ENCODE measurements around the gene PSMG4.
"Not testable (repeated sequence)": the region's sequence is repeated elsewhere in the genome, so short reads cannot be mapped to it uniquely, and the experiment has no call there.

The PSMG4 gene

DNA sequence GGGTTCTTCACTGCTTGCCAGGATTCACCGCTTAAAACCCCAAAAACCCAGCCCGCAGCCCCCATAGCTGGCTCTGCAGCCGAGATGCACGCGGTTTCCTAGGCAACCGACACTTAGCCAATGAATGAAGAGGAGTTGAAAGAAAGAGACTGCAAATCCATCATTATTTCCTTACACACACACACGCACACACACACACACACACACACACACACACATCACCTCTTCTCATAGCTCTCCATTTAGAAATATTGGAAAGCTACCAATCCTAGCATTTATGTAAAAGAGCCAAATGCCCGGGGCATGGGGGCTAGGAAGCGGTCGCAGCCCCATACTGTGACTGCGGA is 27.9 kb upstream of the PSMG4 start:
- DNase-seq = peak; percentile 94

DNA sequence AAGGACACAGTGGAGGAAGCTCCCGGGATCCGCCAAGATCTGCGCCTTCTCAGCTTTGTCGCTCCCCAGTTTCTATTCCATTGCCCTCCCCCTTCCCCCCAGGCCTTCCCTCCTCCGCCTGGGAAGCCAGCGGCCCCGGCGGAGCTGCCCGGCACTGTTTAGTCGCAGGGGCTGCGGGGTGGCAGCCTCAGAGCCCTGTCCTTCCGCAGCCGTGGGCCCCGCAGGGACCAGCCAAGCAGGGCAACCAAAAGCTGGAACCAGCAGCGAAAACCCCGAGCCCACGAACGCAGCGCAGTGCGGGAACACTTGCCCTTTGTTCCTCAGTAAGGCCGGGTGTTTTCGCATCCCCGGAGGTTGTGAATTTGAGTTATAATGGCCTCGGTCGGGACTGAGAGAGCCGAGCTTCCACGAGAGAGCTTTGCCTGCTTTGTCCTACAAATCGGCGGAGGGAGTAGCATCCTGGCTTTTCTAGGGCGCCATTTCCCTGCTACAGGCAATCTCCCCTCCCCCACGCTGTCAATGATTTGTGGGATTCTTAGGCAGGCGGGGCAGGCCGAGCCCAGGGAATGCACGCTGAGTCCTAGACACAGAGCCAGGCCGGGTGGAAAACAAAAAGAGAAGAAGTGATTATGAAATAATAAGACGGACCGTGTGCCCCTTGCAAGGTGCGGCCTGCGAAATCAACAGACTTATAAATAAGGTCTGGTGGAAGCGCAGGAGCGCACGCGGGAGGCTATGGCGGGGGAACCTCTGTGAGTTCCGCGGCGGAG is 27.3 kb upstream of the PSMG4 start:
- DNase-seq = peak; percentile 97

DNA sequence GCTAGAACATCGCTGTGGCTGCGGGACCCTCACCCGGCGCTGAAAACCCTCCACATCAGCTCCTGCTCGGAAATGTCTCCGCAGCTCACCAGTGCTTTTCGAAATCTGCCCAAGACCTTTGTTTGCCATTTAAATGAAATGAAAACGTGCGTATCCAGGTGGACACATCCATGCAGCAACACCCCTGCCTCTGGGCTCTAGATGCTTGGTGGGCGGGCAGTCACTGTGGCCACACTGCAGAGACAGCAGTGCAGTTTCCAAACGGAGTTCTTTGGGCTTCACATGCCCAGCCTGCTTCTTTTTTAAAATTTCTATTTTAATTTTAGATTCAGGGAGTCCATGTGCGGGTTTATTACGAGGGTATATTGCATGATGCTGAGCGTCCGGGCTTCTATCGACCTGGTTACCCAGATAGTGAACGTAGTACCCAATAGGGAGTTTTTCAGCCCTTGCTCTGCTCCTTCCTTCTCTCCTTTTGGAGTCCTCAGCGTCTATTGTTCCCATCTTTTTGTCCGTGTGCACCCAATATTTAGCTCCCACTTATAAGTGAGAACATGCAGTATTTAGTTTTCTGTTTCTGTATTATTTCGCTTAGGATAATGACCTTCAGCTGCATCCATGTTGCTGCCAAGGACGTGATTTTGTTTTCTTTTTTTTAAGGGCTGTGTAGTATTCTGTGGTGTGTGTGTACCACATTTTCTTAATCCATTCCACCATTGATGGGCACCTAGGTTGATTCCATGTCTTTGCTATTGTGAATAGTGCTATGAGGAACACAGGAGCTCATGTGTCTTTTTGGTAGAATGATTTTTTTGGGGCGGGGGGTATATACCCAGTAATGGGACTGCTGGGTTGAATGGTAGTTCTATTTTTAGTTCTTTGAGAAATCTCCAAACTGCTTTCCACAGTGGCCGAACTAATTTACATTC is 26.5 kb upstream of the PSMG4 start:
- DNase-seq = peak; percentile 62

GRCh38 chr6:3233321-3233720 is 25.4 kb upstream of the PSMG4 start:
- no peak for DNase-seq

DNA sequence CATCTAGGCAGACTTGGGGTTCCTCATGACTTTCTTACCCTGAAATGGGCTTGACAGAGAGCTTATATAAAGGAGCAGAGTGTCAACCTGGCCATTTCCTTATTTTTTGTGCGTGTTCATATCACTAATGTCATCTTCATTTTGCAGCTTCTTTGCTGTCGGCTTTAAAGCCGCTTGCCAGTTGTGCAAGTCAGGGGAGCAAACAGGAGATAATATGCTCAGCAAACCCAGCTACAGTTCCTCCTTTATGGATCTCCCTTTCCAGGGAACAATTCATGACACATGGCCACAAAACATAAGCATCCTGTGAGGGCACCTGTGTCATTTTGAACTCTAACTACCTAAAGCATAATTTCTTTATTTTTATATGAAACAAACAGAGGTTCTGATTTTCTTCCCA is 24.8 kb upstream of the PSMG4 start:
- DNase-seq = no peak

DNA sequence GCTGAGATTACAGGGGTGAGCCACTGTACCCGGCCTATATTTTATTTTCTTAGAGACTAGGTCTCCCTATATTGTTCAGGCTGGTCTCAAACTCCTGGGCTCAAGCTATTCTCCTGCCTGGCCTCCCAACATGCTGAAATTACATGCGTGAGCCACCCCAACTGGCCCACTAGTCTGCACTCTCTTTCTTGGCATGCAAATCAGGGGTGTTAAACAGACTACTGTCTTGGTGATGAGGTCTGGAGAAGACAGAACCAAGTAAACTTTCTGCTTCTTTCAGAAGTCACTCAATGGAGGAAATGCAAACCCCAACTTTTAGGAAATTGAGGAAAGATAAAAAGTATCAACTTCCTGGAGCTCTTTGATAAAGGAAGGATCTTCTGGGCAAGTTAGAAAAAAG is 23.3 kb upstream of the PSMG4 start:
- DNase-seq = no peak

DNA sequence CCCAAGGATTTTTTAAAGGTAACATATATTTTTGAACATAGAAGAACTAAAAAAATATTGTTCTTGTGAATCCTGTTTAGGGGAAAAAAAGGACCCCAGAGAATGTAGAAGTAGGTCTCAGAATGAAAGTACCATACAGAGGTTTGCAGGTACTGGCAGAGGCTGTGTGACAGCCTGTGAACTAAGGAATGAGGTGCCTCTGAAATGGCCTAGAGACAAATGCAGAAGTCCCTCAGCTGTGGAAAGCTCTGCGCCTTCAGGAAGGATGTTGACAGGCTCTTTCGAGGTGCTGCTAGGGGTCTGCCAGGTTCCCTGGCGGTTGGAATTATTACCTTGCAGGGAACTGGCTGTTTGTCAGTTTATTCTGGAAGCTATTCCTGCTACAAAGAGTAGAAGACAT is 22.7 kb upstream of the PSMG4 start:
- DNase-seq = no peak

DNA sequence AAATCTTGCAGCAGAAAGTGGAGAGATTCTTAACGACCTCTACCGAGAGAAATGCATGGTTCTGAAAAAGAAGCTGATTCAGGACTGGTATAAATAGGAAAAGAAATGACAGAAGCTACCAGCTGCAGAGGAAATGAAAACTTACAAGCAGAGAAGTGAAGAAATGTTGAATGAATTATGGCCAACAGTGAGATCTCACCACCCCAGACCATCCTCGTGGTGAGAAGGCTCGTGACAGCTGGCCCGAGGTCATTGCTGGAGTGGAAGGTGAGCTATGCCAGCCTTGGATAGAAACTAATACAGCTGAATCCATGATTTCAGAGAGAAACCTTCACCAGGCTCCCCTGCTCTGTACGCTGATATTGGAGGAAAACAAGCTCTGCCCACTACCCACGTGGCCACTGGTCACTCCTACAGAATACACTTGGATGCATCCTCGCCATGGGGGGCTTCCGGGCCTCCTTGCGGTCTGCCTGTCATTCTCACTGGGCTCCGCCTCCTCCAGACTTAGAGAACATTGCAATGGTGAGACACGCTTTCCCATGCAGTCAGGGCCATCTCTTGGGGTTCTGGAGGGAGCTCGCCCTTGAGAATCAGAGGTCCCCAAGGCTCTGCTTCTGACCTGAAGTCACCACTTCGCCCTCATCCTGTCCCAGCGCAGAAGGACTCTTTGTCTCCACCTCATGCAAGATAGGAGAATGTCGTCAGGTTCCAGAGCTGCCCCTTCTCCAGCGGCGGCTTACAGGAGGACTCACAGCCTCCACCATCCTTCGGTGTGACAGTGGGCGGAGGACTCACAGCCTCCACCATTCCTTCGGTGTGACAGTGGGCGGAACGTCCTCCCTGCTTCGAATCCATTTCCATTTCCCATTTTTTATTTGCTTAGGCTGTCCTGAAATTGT is 20.7 kb upstream of the PSMG4 start:
- DNase-seq = no peak

DNA sequence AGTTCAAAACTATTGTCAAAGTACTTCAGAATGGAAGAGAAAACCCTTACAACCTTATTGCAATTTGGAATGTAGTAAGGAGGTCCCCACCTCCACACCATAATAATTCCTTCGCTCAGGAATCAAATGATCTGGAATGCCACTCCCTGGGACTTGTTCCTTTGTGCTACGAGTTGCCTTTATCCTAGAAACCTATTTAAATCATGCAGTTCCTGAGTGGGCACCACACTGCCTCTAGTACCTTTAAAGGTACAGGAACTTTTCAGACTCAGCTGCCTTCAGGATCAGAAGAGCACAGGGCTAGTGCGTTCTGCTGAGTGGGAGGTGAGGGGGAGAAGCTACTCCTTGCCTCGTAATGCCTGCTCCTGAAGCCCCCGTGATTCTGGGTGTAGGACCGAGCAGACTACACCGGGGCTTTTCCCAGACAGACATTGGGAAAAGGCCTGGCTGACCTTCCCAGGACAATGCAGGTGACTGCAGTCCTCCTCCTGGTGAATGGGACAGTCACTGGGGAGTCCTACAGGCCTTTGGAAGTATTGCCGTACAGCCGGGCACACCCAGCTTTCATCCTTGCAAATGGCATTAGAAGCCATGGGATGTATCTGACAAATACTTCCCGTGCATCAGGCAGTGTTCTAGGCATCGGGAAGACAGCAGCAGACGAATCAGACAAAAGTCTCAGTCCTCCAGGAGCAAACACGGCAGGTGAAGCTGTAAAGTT is 19.5 kb upstream of the PSMG4 start:
- peak; percentile 51 for DNase-seq

DNA sequence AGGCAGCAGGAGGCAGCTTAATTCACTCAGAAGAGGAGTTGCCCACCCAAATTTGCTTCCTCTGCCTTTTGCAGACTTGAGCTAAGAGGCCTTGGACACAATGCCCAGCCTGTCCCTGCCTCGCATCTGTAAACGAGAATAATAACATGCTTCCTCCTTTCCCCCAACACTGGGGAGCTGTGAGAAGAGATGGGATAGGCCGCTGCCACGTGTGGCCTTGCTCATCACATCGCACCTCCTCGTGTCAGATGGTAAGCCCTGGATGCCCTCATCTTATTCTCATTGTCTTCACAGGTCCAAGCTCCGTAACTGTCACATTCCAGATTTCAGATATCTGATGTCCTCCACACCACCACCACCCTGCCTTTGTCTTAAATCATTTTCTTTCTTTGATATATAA is 18.2 kb upstream of the PSMG4 start:
- DNase-seq = no peak

GRCh38 chr6:3241745-3242144 is 17.0 kb upstream of the PSMG4 start:
- not testable (repeated sequence) for DNase-seq

DNA sequence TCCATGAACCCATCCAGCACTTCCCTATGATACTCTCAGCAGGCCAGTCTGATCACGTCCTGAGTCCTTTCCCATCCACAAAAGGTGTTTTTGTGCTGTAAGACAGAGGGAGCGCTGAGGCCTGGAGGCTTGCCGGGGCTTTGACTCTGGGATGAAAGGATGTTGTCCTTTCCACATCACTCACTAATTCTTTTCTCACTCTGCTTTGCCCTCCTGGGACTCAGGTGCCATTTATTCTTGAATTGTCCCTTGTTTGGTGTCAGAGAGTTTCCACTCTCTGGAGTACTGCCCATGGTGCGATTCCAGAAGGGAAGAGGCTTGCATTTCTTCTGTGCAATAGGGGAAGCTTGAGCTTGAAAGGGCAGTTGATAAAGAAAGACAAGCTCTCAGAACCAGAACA is 16.0 kb upstream of the PSMG4 start:
- no peak for DNase-seq

GRCh38 chr6:3244003-3244831 is 14.5 kb upstream of the PSMG4 start:
- peak; percentile 38 for DNase-seq

DNA sequence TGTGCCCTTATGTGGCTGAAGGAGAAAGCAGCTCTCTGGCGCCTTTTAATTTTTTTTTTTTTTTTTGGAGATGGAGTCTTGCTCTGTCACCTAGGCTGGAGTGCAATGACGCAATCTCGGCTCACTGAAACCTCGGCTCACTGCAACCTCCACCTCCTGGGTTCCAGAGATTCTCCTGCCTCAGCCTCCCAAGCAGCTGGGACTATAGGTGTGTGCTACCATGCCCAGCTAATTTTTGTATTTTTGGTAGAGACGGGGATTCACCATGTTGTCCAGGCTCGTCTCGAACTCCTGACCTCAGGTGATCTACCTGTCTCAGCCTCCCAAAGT is 13.9 kb upstream of the PSMG4 start:
- not testable (repeated sequence) for DNase-seq

GRCh38 chr6:3245216-3245615 is 13.5 kb upstream of the PSMG4 start:
- no peak for DNase-seq

GRCh38 chr6:3247255-3248146 is 11.2 kb upstream of the PSMG4 start:
- peak; percentile 79 for DNase-seq

DNA sequence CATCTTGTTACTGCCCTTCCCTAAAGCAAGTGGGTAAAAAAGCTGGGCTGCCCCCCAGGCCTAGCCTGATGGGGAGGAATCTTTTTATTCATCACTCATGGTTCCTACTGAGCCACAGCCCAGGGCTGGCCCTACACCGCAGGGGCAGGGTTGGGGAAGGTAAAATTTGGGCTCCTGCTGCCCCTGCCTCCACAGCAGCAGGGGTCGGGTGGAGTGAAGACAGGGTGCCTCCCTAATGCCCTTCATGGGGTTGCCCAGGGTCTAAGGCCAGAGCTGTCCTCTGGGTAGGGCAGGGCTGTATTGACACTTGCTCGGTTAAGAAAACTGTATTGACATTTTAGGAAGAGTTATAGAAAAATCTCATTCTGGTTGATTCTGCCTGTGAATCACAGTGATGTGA is 8.9 kb upstream of the PSMG4 start:
- no peak for DNase-seq

DNA sequence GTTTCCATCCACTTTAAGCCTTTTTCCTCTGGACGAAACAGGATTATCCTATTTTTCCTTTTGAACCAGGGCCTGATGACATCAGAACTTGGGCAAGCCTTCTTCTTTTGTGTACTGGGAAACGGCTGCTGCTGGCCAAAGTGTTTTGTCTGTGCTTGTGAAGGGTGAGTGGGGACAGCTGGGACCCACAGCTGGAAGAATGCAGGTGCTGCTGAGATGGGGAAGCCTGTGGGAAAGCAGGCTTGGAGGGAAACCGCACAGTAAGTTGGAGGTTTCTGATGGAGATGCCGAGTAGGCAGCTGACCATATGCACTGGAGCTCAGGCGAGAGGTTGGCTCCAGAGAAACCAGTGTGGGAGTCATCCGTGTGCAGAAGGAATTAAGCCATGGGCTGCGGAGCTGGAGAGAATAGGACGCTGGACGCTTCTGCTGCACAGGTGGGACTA is 8.5 kb upstream of the PSMG4 start:
- peak; percentile 9 for DNase-seq

DNA sequence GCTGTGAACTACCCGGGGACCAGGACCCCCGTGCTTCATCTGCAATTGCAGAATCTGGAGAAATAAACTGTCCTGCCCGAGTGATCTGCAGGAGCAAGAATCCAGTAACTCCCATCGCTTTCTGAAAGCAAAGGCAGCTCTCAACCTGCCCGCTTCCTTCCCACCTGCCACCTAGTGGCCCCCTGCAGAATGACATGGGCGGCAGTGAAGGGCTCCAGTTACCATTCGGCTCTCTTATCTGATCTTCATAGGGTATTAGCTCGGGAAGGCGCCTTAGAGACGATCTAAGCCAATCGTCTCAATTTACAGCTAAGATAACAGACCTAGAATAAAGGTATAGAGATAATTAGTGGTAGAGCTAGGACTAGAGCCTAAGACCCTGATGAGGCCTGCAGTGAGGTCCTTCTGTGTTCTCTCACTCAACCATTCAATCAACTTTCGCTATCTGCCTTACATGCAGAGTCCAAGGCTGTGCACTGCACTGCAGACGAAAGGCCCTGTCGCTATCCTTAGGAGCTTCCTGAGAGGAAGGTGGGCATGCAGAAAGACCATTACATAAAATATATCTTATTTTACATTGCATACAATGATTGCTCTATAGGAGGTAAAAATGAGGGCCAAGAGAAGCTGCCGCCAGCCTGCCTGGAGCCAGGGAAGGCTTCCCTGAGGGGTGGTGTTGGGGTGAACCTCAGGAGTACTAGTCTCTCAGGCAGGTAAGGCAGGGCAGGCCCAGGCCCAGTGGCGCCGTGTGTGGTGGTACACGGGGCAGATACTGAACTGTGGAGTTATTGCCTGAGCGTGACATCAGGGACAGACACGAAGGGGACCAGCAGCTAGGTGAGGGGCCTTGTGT is 7.1 kb upstream of the PSMG4 start:
- DNase-seq = peak; percentile 88

GRCh38 chr6:3252369-3252768 is 6.4 kb upstream of the PSMG4 start:
- DNase-seq = no peak
